Activated CD8-positive, alpha-beta memory T cell treated with anti-CD3 and anti-CD28 coated beads, Interleukin-2, amount 50 U/mL, for 24 hours (primary cell): Measurements from ENCODE around the gene RPLP1.

Experiments
- DNase-seq: peaks from one replicate; pipeline ENCODE4 v3.0.0-alpha.2; 2020; ENCODE audit errors: extremely low read depth

RPLP1 gene

DNA sequence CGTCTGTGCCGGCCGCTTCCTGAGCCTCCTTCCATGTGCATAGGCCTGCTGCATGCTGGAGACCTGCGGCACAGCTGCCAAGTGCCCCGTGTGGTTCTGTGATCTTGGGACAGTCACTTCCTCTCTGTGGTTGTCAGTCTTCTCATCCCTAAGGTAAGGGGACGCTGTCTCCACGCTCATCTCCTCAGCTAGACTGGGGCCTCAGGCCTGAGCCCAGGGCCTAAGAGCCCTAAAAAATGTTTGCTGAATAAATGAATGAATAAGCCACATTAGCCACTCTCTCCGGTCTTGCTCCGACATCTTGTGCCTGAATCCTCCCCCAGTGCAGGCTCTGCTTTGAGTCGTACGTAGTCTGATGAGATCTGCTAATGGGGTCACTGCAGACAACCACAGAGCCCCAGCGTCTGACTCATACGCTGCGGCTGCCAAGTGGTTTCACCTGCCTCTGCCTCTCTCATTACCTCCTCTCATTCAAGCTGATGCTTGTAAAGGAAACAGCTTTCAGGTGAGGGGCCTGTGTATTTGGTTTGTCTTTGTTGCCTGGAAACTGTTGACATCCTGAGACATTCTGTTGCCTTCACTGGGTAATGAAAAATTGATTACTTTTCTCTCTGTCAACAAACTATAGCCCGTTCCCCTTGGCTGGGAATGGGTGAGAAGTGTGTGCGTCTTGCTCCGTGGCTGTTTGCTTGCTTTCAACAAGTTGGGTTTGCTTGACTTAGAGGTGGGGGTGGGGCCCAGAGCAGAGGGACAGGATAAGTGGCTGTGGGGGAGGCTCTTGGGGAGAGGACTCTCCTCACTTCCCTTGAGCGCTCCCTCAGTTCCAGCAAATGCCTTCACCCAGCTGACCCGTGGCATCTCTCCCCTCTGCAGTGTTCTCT lies 15.9 kb downstream of the RPLP1 start:
- DNase-seq = peak; percentile 63

DNA sequence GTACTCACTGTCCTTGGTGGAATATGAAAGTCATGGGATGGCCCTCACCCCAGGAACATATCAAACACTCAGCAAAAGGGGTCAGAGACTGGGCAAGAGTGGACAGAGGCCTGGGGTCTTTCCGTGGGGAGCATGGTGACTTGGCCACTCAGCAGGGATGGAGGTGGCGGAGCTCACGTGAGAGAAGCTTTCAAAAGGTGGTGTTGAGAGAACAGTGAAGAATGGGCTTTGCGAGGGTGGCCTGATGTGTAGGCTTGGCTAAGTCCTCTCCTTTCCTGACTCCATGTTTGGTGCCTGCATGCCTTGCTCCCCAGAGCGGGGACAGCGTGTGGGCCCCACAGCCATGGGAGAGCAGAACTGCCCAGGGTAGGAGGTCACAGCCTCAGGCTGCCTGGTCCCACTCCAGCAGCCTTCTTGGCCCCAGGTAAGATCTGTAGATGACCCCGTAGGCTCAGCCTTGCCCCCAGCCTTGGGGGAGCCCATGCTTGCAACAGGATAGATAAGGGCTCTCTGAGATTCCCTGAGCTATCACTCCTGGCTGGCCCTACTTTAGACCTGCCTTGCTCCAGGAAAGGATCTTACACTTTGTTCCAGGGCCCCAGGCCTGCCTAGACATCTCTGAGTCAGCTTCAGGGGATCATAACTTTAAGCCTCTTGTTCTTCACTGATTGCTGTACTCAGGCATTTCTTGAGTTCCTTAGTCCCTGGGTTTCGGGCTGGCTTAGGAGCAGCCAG lies 17.0 kb downstream of the RPLP1 start:
- DNase-seq = no peak

DNA sequence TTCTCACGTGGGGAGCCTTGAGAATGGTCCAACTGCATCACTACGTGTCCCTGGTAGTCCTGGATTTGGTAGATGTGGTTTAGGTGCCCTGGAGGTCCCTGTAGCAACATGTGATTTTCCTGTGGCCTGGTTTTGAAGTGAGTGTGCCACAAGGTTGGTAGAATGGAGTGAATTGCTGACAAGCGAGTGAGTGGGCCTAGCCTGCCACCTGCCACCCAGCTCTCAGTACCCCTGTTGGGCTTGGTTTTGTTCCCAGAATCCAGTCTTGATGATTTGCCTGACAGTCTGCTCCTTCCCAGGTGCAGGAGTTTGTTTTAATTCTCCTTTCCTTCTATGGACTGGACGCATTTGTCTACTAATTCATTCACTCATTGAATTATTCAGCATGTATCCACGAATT lies 19.4 kb downstream of the RPLP1 start:
- no peak for DNase-seq

DNA sequence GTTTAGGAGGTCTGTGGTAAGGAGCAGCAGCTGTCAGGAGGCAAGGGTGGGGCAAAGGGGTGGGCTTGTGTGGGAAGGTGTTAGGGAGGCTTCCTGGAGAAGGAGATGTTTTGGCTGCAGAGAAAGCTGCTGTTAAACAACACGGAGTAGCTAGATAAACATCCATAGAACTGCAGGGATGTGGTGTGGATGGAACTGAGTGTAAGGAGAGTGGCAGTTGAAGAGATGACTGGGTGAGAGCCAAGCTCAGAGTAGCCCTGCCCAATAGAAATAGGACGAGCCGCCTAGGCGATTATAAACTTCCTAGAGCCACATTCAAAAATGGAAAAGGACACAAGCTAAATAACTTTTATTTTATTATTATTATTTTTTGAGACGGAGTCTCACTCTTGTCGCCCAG lies 19.9 kb downstream of the RPLP1 start:
- DNase-seq = no peak

GRCh38 chr15:69474291-69474690 lies 21.7 kb downstream of the RPLP1 start:
- no peak for DNase-seq

DNA sequence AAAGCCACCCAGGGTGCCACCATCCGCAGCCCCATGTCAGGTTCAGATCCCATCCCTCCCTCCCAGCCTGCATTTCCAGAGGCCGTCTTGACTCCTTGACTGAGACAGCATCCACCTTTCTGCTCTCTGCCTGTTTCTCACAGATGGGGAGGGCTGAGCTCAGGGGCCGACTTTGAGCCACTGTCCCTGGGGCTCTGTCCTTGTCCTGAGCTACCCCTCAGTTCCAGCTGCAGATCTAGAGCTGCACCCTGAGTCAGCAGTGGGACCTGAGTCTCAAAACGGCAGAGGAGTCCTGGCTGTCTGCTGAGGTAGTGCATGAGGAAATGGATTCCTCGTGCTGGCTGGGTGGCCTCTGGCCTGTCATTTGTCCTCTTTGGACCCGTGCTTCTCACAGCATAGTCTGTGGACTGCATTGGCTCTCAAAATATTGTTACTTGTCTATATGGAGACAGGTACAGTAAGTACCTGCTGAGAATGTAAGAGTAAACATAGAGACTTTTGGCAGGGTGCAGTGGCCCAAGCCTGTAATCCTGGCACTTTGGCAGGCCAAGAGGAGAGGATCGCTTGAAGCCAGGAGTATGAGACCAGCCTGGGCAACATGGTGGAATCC lies 22.3 kb downstream of the RPLP1 start:
- no peak for DNase-seq

DNA sequence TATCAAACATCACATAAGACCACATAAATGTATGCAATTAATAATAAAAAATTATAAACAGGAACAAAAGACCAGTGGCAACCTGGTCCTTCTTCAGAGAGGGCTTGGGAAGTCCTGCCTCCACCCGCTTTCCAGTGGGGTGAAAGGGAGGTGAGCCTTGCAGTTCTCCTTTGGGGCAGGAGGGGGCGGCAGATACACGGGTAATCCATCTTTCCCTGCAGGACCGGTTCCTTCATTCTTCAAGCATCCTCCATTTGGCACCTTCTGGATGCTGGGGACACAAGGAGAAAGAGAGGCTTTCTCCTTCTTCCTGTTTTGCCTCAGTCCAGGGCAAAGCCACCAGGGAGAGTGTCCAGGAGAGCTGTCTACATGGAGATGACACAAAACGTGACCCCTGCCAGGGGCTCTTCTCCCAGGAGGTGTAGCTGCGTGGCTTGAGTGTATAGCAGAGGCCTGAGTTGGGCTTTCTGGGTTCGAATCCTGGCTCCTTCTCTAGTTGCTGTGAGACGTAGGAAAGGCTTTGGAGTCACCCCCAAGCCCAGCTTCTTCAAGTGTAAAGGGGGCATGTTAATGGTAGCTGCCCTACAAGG lies 23.2 kb downstream of the RPLP1 start:
- no peak for DNase-seq

DNA sequence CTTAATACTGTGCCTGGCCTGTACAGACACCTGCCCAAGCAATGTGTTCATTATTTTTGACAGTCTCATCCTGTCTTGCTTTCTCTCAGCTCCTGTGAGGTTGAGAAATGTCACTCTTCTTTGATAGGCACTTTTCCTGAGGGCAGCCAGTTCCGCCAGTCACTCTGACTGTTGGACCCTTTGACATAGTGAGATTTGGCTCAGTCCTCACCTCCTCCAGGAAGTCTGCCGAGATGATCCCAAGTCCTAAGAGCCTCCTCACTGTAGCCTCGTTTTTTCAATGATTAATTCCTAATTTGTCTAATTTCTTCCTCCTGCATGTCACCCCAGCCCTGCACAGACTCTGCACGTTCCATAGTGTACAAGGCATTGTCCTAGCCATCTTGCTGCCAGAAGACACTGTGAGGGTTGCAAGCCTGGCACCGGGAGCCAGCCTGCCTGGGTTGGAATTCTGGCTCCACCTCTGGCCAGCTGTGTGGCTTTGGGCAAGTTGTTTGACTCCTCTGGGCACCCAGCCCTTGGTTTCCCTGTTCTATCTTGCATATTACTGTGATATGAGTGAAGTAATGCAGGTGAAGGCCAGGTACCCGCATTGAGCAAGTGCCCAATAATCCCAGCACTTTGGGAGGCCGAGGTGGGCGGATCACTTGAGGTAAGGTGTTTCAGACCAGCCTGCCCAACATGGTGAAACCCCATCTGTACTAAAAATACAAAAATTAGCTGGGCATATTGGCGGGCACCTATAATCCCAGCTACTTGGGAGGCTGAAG lies 24.3 kb downstream of the RPLP1 start:
- no peak for DNase-seq

- DNase-seq = no peak
These were observed 25.7 kb downstream of the RPLP1 start for GRCh38 chr15:69478259-69478781.

DNA sequence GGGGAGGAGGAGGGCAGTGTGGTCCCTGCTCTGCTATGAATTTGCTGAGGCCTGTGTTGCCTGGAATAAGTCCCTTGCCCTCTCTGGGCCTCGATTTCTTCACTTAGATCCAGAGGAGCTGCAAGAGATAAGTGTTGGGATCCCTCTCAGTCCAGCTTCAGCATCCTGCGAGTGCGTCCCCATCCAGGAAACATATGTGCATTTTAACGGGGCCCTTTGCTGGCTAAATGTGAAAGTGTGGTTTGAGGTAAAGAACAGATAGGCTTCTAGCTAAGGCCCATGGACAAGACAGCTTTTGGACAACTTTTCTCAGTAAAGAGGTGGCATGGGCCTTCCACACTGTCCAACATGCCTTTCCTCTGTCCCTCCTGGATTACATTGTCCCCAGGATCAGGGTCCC lies 26.5 kb downstream of the RPLP1 start:
- no peak for DNase-seq

DNA sequence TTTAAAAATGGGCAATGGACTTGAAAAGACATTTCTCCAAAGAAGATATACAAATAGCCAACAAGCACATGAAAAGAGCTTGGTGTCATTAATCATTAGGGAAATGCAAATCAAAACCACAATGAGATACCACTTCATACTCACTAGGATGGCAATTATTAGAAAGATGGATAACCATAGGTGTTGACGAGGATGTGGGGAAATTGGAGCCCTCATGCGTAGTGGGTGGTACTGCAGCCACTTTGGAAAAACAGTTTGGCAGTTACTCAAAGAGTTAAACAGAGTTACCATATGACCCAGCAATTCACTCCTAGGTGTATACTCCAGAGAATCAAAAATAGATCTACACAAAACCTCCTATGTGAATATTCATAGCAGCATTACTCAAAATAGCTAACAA lies 27.4 kb downstream of the RPLP1 start:
- no peak for DNase-seq

DNA sequence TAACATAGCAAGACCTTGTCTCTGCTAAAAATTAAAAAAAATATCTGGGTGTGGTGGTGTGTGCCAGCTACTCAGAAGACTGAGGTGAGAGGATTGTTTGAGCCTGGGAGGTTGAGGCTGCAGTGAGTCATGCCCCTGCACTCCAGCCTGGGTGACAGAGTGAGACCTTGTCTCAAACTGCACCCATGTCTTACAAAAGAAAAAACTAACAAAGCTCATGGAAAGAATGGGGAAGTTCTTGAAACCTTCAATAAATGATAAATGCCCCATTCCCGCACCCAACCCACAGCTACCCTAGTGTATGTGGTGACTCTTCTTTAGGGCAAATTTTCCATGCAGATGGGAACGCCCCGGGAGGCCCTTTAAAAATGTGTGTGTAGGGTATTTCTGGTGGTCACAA lies 28.3 kb downstream of the RPLP1 start:
- DNase-seq = no peak

- no peak for DNase-seq
These were observed 30.2 kb downstream of the RPLP1 start for GRCh38 chr15:69482686-69483256.

DNA sequence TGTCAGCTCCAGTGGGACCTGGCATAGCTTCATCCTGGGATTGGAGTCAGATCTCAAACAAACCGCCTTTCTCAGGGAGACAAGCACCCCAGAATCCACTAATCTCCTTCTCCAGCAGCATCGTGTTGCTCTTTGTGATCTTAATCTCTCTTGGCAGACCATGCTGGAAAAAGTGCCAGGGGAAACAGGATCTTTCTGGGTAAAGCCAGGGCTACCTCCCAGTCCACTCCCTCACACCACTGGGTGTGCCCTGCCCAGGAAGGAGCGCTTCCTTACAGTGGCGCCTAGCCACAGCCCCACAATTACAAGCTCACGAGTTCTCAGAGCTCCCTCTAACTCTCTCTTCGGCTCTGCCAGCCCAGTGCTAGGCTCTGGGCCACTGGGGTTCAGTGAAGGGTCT lies 32.2 kb downstream of the RPLP1 start:
- DNase-seq = no peak

DNA sequence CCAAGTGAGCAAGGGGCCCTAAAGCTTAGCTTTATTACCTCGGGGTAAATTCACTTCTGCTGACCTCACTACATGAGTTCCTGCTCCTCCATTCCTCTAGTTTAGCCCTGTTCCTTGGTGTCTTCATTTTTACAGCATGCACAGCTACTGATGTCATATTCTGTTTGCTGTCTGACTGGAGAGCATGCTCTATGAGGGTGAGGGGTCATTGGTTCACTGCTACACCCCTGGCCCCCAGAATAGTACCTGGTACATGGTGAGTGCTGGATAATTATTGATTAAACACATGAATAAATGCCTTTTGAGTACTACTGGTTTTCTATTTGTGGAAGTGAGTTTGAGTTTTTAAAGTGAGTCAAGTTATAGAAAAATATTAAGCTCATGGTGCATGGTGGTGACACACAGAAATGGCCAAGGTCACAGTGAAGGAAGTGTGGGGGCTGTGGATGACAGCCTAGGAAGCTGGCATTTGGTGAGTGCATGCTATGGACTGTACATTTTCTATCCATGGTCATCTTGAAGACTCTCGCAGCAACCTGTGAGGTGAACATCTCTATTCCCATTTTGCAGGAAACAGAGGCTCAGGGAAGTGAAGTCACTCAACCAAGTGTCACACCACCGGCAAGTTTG lies 34.0 kb downstream of the RPLP1 start:
- no peak for DNase-seq

DNA sequence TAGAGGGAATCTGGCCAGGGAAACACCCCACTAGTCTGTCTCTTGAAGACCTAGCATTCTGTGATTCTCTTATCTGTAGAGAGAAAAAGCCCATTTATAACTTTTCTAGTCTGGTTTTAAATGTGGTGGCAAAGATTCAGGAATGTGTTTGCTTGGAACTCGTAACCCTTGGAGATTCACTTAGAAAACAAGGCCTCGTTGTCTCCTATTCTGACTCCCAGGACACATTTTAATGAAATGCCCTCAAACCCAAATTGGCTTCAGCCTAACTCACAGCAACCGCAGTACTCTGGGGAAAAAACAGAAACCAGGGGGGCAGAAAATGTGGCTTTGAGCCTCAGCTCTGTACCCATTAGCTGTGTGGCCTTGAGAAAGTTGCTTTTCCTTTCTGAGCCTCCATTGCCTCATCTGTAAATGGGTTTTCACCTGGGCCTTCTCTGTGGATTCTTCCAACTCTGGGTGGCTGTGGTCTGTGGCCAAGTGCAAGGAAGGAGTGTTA lies 36.5 kb downstream of the RPLP1 start:
- no peak for DNase-seq

- DNase-seq = no peak
These were observed 37.9 kb downstream of the RPLP1 start for GRCh38 chr15:69490356-69491037.

DNA sequence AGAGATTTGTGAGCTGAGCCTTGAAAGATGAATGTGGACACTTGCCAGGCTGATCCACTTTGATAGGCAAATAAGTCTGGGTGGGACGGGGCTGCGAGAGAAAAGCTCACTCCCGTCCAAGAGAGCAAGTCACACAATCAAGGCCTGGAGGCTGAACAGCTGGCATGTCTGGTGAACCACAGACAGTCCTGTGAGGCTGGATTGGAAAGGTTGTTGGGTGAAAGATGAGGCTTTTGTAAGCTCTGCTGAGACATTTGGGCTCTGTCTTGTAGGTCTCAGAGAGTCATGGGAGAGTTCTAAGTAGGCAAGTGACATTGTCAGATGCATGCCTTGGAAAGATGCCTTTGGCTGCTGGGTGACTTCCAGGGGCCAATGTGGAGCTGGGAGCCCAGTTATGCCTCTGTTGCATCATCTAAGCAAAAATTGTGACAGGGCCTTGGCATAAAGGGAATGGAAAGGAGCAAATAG lies 38.5 kb downstream of the RPLP1 start:
- DNase-seq = no peak

GRCh38 chr15:69493406-69493805 lies 40.8 kb downstream of the RPLP1 start:
- DNase-seq = no peak

DNA sequence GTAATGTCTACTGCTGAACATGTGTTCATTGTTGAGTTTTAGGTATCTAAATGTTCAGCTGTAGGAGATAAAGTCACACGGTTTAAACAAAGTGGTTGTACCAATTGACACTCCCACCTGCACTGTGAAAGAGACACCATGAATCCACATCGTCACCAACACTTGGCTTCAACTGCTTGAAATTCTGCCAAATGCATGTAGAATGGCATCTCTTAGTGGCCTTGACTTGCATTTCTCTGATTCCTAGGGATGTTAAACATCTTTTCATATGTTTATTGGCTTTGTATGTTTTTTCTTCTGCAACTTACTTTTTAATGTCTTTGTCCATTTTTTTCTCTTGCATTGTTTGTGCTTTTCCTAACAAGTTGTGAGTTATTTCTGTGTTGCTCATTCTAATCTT lies 43.4 kb downstream of the RPLP1 start:
- no peak for DNase-seq
